HepG2 (cell line): Measurements from ENCODE around the gene RAD23A. TPM values are rescaled to one million over a fixed set of nuclear protein-coding genes. Genes with fewer than 3 reads are reported as not detected.

Experiments
- CSRNP1 ChIP-seq: sonication (generic); formaldehyde crosslinking; IDR thresholded peaks from 2 replicates; pipeline ENCODE4 v1.8.1; 2023; ENCODE audit warnings: mild to moderate bottlenecking, missing genetic modification reagents
- FOSL2 ChIP-seq: sonication (generic); formaldehyde crosslinking; IDR thresholded peaks from 2 replicates; pipeline ENCODE4 v1.4.0; 2020; ENCODE audit warnings: missing genetic modification reagents
- HDAC2 ChIP-seq: sonication (generic); formaldehyde crosslinking; IDR thresholded peaks from 2 replicates; pipeline ENCODE4 v1.4.0; 2020; ENCODE audit warnings: missing genetic modification reagents
- HES4 ChIP-seq: sonication (generic); formaldehyde crosslinking; IDR thresholded peaks from 2 replicates; pipeline ENCODE4 v1.9.0; 2021; ENCODE audit warnings: mild to moderate bottlenecking, missing genetic modification reagents, borderline replicate concordance
- HINFP ChIP-seq: sonication (generic); formaldehyde crosslinking; IDR thresholded peaks from 2 replicates; pipeline ENCODE4 v1.4.0; 2020; ENCODE audit warnings: low read depth, mild to moderate bottlenecking, missing genetic modification reagents
- MXI1 ChIP-seq: IDR thresholded peaks from 3 replicates; pipeline ENCODE4 v1.6.1; 2012; ENCODE audit warnings: low read depth, low read length, inconsistent platforms, borderline replicate concordance
- SMYD3 ChIP-seq: sonication (generic); formaldehyde crosslinking; IDR thresholded peaks from 2 replicates; pipeline ENCODE4 v1.8.1; 2023; ENCODE audit warnings: mild to moderate bottlenecking, missing genetic modification reagents
- XBP1 ChIP-seq: sonication (generic); formaldehyde crosslinking; IDR thresholded peaks from 2 replicates; pipeline ENCODE4 v1.5.0; 2020; ENCODE audit warnings: missing genetic modification reagents
- ZNF234 ChIP-seq: sonication (generic); formaldehyde crosslinking; conservative IDR thresholded peaks from 2 replicates; pipeline ENCODE4 v1.5.1; 2020; ENCODE audit warnings: mild to moderate bottlenecking, missing genetic modification reagents
- ZNF263 ChIP-seq: sonication (generic); formaldehyde crosslinking; IDR thresholded peaks from 2 replicates; pipeline ENCODE4 v1.4.0; 2020; ENCODE audit warnings: missing genetic modification reagents
- ZNF274 ChIP-seq: sonication (generic); formaldehyde crosslinking; IDR thresholded peaks from 2 replicates; pipeline ENCODE4 v1.5.1; 2020; ENCODE audit warnings: mild to moderate bottlenecking, missing genetic modification reagents
- ZNF30 ChIP-seq: sonication (generic); formaldehyde crosslinking; IDR thresholded peaks from 2 replicates; pipeline ENCODE4 v1.5.0; 2020; ENCODE audit warnings: mild to moderate bottlenecking, missing genetic modification reagents
- ZNF614 ChIP-seq: IDR thresholded peaks from 2 replicates; pipeline ENCODE4 v1.6.1; 2018; ENCODE audit warnings: missing biosample characterization, missing genetic modification reagents, inconsistent platforms, borderline replicate concordance
- ZNF704 ChIP-seq: sonication (generic); formaldehyde crosslinking; IDR thresholded peaks from 2 replicates; pipeline ENCODE4 v1.8.1; 2023; ENCODE audit warnings: mild to moderate bottlenecking, inconsistent platforms, moderate library complexity, missing genetic modification reagents, borderline replicate concordance
- ZNF792 ChIP-seq: IDR thresholded peaks from 2 replicates; pipeline ENCODE4 v1.6.1; 2016
- ZNF883 ChIP-seq: sonication (generic); formaldehyde crosslinking; IDR thresholded peaks from 2 replicates; pipeline ENCODE4 v1.5.1; 2020; ENCODE audit warnings: mild to moderate bottlenecking, missing genetic modification reagents; ENCODE audit errors: not compliant biosample characterization
- ZSCAN5A ChIP-seq: sonication (generic); formaldehyde crosslinking; IDR thresholded peaks from 2 replicates; pipeline ENCODE4 v1.8.0; 2022; ENCODE audit warnings: mild to moderate bottlenecking, missing genetic modification reagents, borderline replicate concordance
- ZUFSP ChIP-seq: sonication (generic); formaldehyde crosslinking; IDR thresholded peaks from 2 replicates; pipeline ENCODE4 v1.9.0; 2021; ENCODE audit warnings: missing genetic modification reagents, mild to moderate bottlenecking, borderline replicate concordance
- polyA plus RNA-seq, 8 experiments: library from polyadenylated mRNA; depleted of rRNA in 3 of 8; stranded (reverse) in 7 of 8; unstranded in 1 of 8; fragments of >200 nt; fragmentation: Illumina TruSeq in 4 of 8; extraction: Trizol in 4 of 8; gene quantifications; 2 replicates each; pipeline versions ENCODE4 v1.2.1 to v1.2.3, GENCODE V29; 2011 to 2016; ENCODE audit warnings: low read depth in 4 of 8, missing spikeins in 1 of 8, mixed read lengths in 1 of 8; ENCODE audit not compliant: insufficient read depth in 1 of 8
- total RNA-seq, 5 experiments: library from RNA; depleted of rRNA; stranded (reverse); fragments of >200 nt; fragmentation: Illumina TruSeq; extraction: Trizol; gene quantifications; 2 replicates each; pipeline ENCODE4 v1.2.3, GENCODE V29; 2016; ENCODE audit warnings: low read depth in 1 of 5

The RAD23A gene
- total and polyA plus RNA-seq, 2 of the 13 experiments (the other 11 are each of a cell fraction or from before 2014, with no cell fraction given): 42.5 to 54.2 TPM

GRCh38 chr19:12996406-12997094 lies 50.9 kb downstream of the RAD23A start (continued):
- TF ChIP-seq ZNF704 (CRISPR knock-in tag): peak; percentile 73; the same call in 1 of the 2 replicates
- TF ChIP-seq XBP1 (CRISPR knock-in tag): no peak
- no peak for TF ChIP-seq ZNF614 (CRISPR knock-in tag)
- TF ChIP-seq HES4 (CRISPR knock-in tag): peak; percentile 57; the same call in 1 of the 2 replicates
- no peak for TF ChIP-seq SMYD3 (CRISPR knock-in tag)
- 0 out of 3 replicates have a peak, but pooled peaks have one; percentile 43 for TF ChIP-seq MXI1
- peak; percentile 64 for TF ChIP-seq ZNF883 (CRISPR knock-in tag)
- TF ChIP-seq ZNF263 (CRISPR knock-in tag): no peak
- 0 out of 2 replicates have a peak, but pooled peaks have one; percentile 14 for TF ChIP-seq FOSL2 (CRISPR knock-in tag)
- TF ChIP-seq ZNF792 (CRISPR knock-in tag): peak; percentile 18; the same call in 1 of the 2 replicates
- 0 out of 2 replicates have a peak, but pooled peaks have one; percentile 43 for TF ChIP-seq CSRNP1 (CRISPR knock-in tag)
- TF ChIP-seq ZUFSP (CRISPR knock-in tag): no peak
- peak; percentile 32; the same call in 1 of the 2 replicates for TF ChIP-seq HDAC2 (CRISPR knock-in tag)
- peak; percentile 76 for TF ChIP-seq ZNF274 (CRISPR knock-in tag)
- no peak for TF ChIP-seq HINFP (CRISPR knock-in tag)
- TF ChIP-seq ZNF30: no peak
- no peak for TF ChIP-seq ZSCAN5A (CRISPR knock-in tag)
- no peak for TF ChIP-seq ZNF234 (CRISPR knock-in tag)
